NCI-H146 treated with DMSO at 0.1 percent for 48 hours (cell line): ENCODE results near the gene SHB.

Source experiments
- DNase-seq: peaks from one replicate; lab custom pipeline; 2025; ENCODE audit not compliant: unreplicated experiment; lab: John Stamatoyannopoulos, UW

SHB gene

GRCh38 chr9:38026021-38026809 is 42.8 kb downstream of the SHB start:
- DNase-seq = peak; percentile 21

- DNase-seq = no peak
These were observed 43.9 kb downstream of the SHB start for GRCh38 chr9:38025166-38025565.

GRCh38 chr9:38024036-38024681 is 44.9 kb downstream of the SHB start:
- DNase-seq = peak; percentile 10

- no peak for DNase-seq
These were observed 45.4 kb downstream of the SHB start for GRCh38 chr9:38023661-38024035.

- DNase-seq = peak; percentile 92
These were observed 46.0 kb downstream of the SHB start for GRCh38 chr9:38022995-38023394.

GRCh38 chr9:38022203-38022895 is 46.7 kb downstream of the SHB start:
- peak; percentile 83 for DNase-seq

- DNase-seq = no peak
These were observed 48.6 kb downstream of the SHB start for GRCh38 chr9:38020151-38021076.

- no peak for DNase-seq
These were observed 49.3 kb downstream of the SHB start for GRCh38 chr9:38019731-38020130.

- no peak for DNase-seq
These were observed 49.9 kb downstream of the SHB start for GRCh38 chr9:38018958-38019602.

- no peak for DNase-seq
These were observed 50.6 kb downstream of the SHB start for GRCh38 chr9:38018241-38018957.

GRCh38 chr9:38017885-38018186 is 51.2 kb downstream of the SHB start:
- no peak for DNase-seq

GRCh38 chr9:38017149-38017884 is 51.7 kb downstream of the SHB start:
- no peak for DNase-seq

GRCh38 chr9:38016375-38017135 is 52.5 kb downstream of the SHB start:
- no peak for DNase-seq

- no peak for DNase-seq
These were observed 53.1 kb downstream of the SHB start for GRCh38 chr9:38015906-38016305.

GRCh38 chr9:38015266-38015665 is 53.8 kb downstream of the SHB start:
- DNase-seq = no peak

GRCh38 chr9:38012767-38013450 is 56.1 kb downstream of the SHB start:
- no peak for DNase-seq

- no peak for DNase-seq
These were observed 57.0 kb downstream of the SHB start for GRCh38 chr9:38011991-38012390.
